Daoy (cell line): ENCODE measurements around the gene HUNK. TPM values are rescaled to one million over a fixed set of nuclear protein-coding genes. Genes with fewer than 3 reads are reported as not detected.
"Not testable (repeated sequence)": the region's sequence is repeated elsewhere in the genome, so short reads cannot be mapped to it uniquely, and the experiment has no call there.

Source experiments
- DNase-seq: peaks from one replicate; pipeline ENCODE4 v3.0.0-alpha.2; 2015; ENCODE audit warnings: low read depth
- total RNA-seq: library from RNA; depleted of rRNA; stranded (reverse); fragments of >200 nt; shearing (Covaris generic); gene quantifications from 2 replicates; pipeline ENCODE4 v1.2.3, GENCODE V29; 2014

Gene HUNK
- total RNA-seq, 1 experiment from 2014 or later: 1.9 TPM

GRCh38 chr21:31870472-31871193 is 2.2 kb upstream of the HUNK start:
- no peak for DNase-seq

- not testable (repeated sequence) for DNase-seq
These were observed 1.4 kb upstream of the HUNK start for GRCh38 chr21:31871371-31871770.

- DNase-seq: no peak
These were observed 758 bp upstream of the HUNK start for GRCh38 chr21:31872072-31872451.

- DNase-seq: no peak
These were observed 465 bp downstream of the HUNK start for GRCh38 chr21:31873275-31873695.

- DNase-seq: peak; percentile 75
These were observed 1.1 kb downstream of the HUNK start for GRCh38 chr21:31873696-31874599.

- peak; percentile 25 for DNase-seq
These were observed 2.0 kb downstream of the HUNK start for GRCh38 chr21:31874812-31875212.

- peak; percentile 22 for DNase-seq
These were observed 2.7 kb downstream of the HUNK start for GRCh38 chr21:31875496-31876015.

GRCh38 chr21:31877463-31877957 is 4.7 kb downstream of the HUNK start:
- DNase-seq: no peak

GRCh38 chr21:31878831-31879230 is 6.0 kb downstream of the HUNK start:
- DNase-seq: no peak

GRCh38 chr21:31879241-31879650 is 6.4 kb downstream of the HUNK start:
- no peak for DNase-seq

GRCh38 chr21:31879911-31880310 is 7.1 kb downstream of the HUNK start:
- DNase-seq: no peak

- no peak for DNase-seq
These were observed 8.0 kb downstream of the HUNK start for GRCh38 chr21:31880816-31881215.

- DNase-seq: no peak
These were observed 9.9 kb downstream of the HUNK start for GRCh38 chr21:31882711-31883110.

- no peak for DNase-seq
These were observed 12.3 kb downstream of the HUNK start for GRCh38 chr21:31885146-31885545.

- no peak for DNase-seq
These were observed 14.1 kb downstream of the HUNK start for GRCh38 chr21:31886915-31887314.

- DNase-seq: no peak
These were observed 14.6 kb downstream of the HUNK start for GRCh38 chr21:31887391-31887841.

GRCh38 chr21:31888936-31889371 is 16.1 kb downstream of the HUNK start:
- peak; percentile 57 for DNase-seq

- DNase-seq: no peak
These were observed 16.6 kb downstream of the HUNK start for GRCh38 chr21:31889460-31889859.

GRCh38 chr21:31892686-31893085 is 19.9 kb downstream of the HUNK start:
- DNase-seq: no peak

GRCh38 chr21:31893851-31894415 is 21.1 kb downstream of the HUNK start:
- DNase-seq: no peak

- DNase-seq: no peak
These were observed 21.6 kb downstream of the HUNK start for GRCh38 chr21:31894457-31894856.
